OCI-LY7 (cell line): Measurements from ENCODE around the gene TRIM25. TPM values are rescaled to one million over a fixed set of nuclear protein-coding genes. Genes with fewer than 3 reads are reported as not detected.

Experiments used
- BruUV-seq: library from RNA; stranded (reverse); fragments of 400-500 nt; replicated peaks from 2 replicates; lab custom pipeline; 2021; lab: Mats Ljungman, UMichigan
- CTCF ChIA-PET: fragments of 300-600 bp; sonication (Branson Sonifier 250); formaldehyde crosslinking; loops from one replicate; lab custom pipeline; 2022; ENCODE audit warnings: antibody characterized with exemption; ENCODE audit not compliant: unreplicated experiment; lab: Charles Lee
- POLR2A ChIA-PET: fragments of 300-600 bp; sonication (Branson Sonifier 250); formaldehyde crosslinking; loops from one replicate; lab custom pipeline; 2022; ENCODE audit warnings: antibody characterized with exemption; lab: Charles Lee
- DNase-seq: peaks from one replicate; pipeline ENCODE4 v3.0.0-alpha.2; 2015; ENCODE audit warnings: low spot score
- H2AFZ ChIP-seq: fragments of 200-600 bp; sonication (generic), shearing (Covaris generic); 2 replicates; pipeline ENCODE4 v1.6.1; 2014; ENCODE audit warnings: mild to moderate bottlenecking, antibody characterized with exemption, low read length, moderate library complexity
- H3K27ac ChIP-seq: fragments of 200-600 bp; sonication (generic); 2 replicates; pipeline ENCODE4 v1.5.1; 2014; ENCODE audit warnings: mixed run types, low read depth, mild to moderate bottlenecking, moderate library complexity, low read length, inconsistent platforms; ENCODE audit not compliant: poor library complexity, severe bottlenecking
- H3K36me3 ChIP-seq: fragments of 200-600 bp; sonication (generic); 2 replicates; pipeline ENCODE4 v1.6.1; 2014; ENCODE audit warnings: mild to moderate bottlenecking, antibody characterized with exemption, low read length, moderate library complexity, mixed read lengths; ENCODE audit not compliant: insufficient read depth
- H3K4me1 ChIP-seq: fragments of 200-600 bp; sonication (generic); 2 replicates; pipeline ENCODE4 v1.5.1; 2014; ENCODE audit warnings: mild to moderate bottlenecking, low read length; ENCODE audit not compliant: insufficient read depth, poor library complexity, severe bottlenecking
- H3K4me2 ChIP-seq: fragments of 200-600 bp; sonication (generic); 2 replicates; pipeline ENCODE4 v1.6.1; 2014; ENCODE audit warnings: mild to moderate bottlenecking, low read length
- H3K4me3 ChIP-seq: fragments of 200-600 bp; sonication (generic); 2 replicates; pipeline ENCODE4 v1.5.1; 2014; ENCODE audit warnings: mild to moderate bottlenecking, low read depth, low read length; ENCODE audit not compliant: poor library complexity, severe bottlenecking
- H3K79me2 ChIP-seq: fragments of 200-600 bp; sonication (generic); 2 replicates; pipeline ENCODE4 v1.6.1; 2016; ENCODE audit warnings: low read depth, mild to moderate bottlenecking, low read length, moderate library complexity, mixed read lengths; ENCODE audit not compliant: insufficient read depth
- H3K9me2 ChIP-seq: fragments of 200-600 bp; sonication (generic); 2 replicates; pipeline ENCODE4 v1.6.1; 2016; ENCODE audit warnings: mild to moderate bottlenecking, low read length, mixed read lengths; ENCODE audit not compliant: insufficient read depth
- H3K9me3 ChIP-seq: fragments of 200-600 bp; sonication (generic); 2 replicates; pipeline ENCODE4 v1.6.1; 2014; ENCODE audit warnings: mild to moderate bottlenecking, mixed run types, low read length, mixed read lengths
- H4K20me1 ChIP-seq: fragments of 200-600 bp; sonication (generic); 2 replicates; pipeline ENCODE4 v1.6.1; 2014; ENCODE audit warnings: mild to moderate bottlenecking, antibody characterized with exemption, low read length, moderate library complexity, mixed read lengths; ENCODE audit not compliant: insufficient read depth
- CTCF ChIP-seq: fragments of 200-600 bp; sonication (generic); conservative IDR thresholded peaks from 2 replicates; pipeline ENCODE4 v1.5.1; 2014; ENCODE audit warnings: mild to moderate bottlenecking, antibody characterized with exemption, low read length, moderate library complexity, mixed read lengths
- EZH2phosphoT487 ChIP-seq: fragments of 200-600 bp; sonication (generic); IDR thresholded peaks from 2 replicates; pipeline ENCODE4 v1.6.1; 2018; ENCODE audit warnings: low read depth, borderline replicate concordance, mild to moderate bottlenecking, mixed run types, antibody characterized with exemption, low read length, moderate library complexity, mixed read lengths
- intact Hi-C: fragments of 100-400 bp; cut with micrococcal nuclease; formaldehyde crosslinking; loops from one replicate; pipeline ENCODE4 v1.10.0; 2022; ENCODE audit not compliant: unreplicated experiment
- total RNA-seq, 2 experiments: library from RNA; depleted of rRNA in 1 of 2; stranded (reverse); fragments of >200 nt in 1 of 2; shearing (Covaris generic) in 1 of 2; gene quantifications; 2 replicates each; pipeline ENCODE4 v1.2.3, GENCODE V29; 2014 to 2022

Gene TRIM25
- total RNA-seq, 2 experiments from 2014 or later = 7.8 to 14.2 TPM

GRCh38 chr17:56914581-56915273 lies 878 bp upstream of the TRIM25 start:
- H3K4me1 ChIP-seq = peaks cover 31% of the 10 kb centered on the region
- H3K4me3 ChIP-seq = peak overlapping the region; percentile 70
- POLR2A ChIA-PET = no interaction called here
- peak overlapping the region; percentile 97 for H3K4me2 ChIP-seq
- H3K36me3 ChIP-seq = no peaks in the 10 kb centered on the region
- no peaks in the 10 kb centered on the region for H3K79me2 ChIP-seq
- intact Hi-C loops = loop anchor here (5.0 kb wide), 1 partner anchor 82 kb away; the partner anchor contains the start of genes C17orf67 and DGKE
- BruUV-seq = no TSS peak
- peaks cover 6% of the 10 kb centered on the region; the same call in 1 of the 2 replicates for H3K9me3 ChIP-seq
- H4K20me1 ChIP-seq = no peaks in the 10 kb centered on the region
- DNase-seq = no peak
- TF ChIP-seq EZH2phosphoT487 (no peak), CTCF (no peak)
- no peak overlapping the region for H3K27ac ChIP-seq
- H2AFZ ChIP-seq = peak overlapping the region; percentile 97
- no peaks in the 10 kb centered on the region for H3K9me2 ChIP-seq
- CTCF ChIA-PET = interaction anchor here (0.6 kb wide), 1 partner anchor 80 kb away, joined by 4 read pairs; no protein-coding TSS in a partner anchor

- TF ChIP-seq CTCF = no peak
- no peak for TF ChIP-seq EZH2phosphoT487
- Histone ChIP-seq H4K20me1 (no peaks in the 10 kb centered on the region), H3K4me1 (peaks cover 39% of the 10 kb centered on the region), H3K27ac (no peak overlapping the region), H3K4me2 (peak overlapping the region; percentile 97), H3K9me2 (no peaks in the 10 kb centered on the region), H3K79me2 (no peaks in the 10 kb centered on the region), H2AFZ (peak overlapping the region; percentile 97; the same call in 1 of the 2 replicates), H3K4me3 (peak overlapping the region; percentile 70), H3K36me3 (no peaks in the 10 kb centered on the region), H3K9me3 (peaks cover 6% of the 10 kb centered on the region; the same call in 1 of the 2 replicates)
- no TSS peak for BruUV-seq
- ChIA-PET CTCF (no interaction called here), POLR2A (interaction anchor here (0.8 to 1.0 kb wide), 2 partner anchors 12 to 174 kb away, joined by 3 to 4 read pairs; no protein-coding TSS in a partner anchor)
- peak; percentile 50 for DNase-seq
- intact Hi-C loops = loop anchor here (5.0 kb wide), 1 partner anchor 81 kb away; the partner anchor contains the start of genes C17orf67 and DGKE
These were observed 439 bp downstream of the TRIM25 start for GRCh38 chr17:56913353-56913866.
